Brain microvascular endothelial cell (primary cell): ENCODE data around the gene PRKG1.

Experiments used
- DNase-seq: peaks from one replicate; pipeline ENCODE4 v3.0.0-alpha.2; 2020
- H3K27ac ChIP-seq: fragments of 250-450 bp; sonication (Bioruptor Pico); 2 replicates; pipeline ENCODE4 v1.5.1; 2020; ENCODE audit warnings: mild to moderate bottlenecking, moderate library complexity
- H3K27me3 ChIP-seq: fragments of 250-450 bp; sonication (Bioruptor Pico); replicated peaks from 2 replicates; pipeline ENCODE4 v1.5.1; 2020; ENCODE audit warnings: mild to moderate bottlenecking
- H3K36me3 ChIP-seq: fragments of 250-450 bp; sonication (Bioruptor Pico); replicated peaks from 2 replicates; pipeline ENCODE4 v1.5.1; 2020; ENCODE audit warnings: mild to moderate bottlenecking
- H3K4me3 ChIP-seq: 2 replicates; pipeline ENCODE4 v1.5.1; 2011; ENCODE audit warnings: low read depth, mild to moderate bottlenecking, control low read depth, low read length, moderate library complexity
- in situ Hi-C: cut with HindIII; loops from 2 replicates; pipeline ENCODE4 v1.10.0; 2017; ENCODE audit warnings: low sequenced_read_pairs, low pct_ligation_motif_present
- TF ChIP-seq, protein P1 (sequence below): IDR thresholded peaks from 2 replicates; pipeline ENCODE4 v1.5.1; 2011; ENCODE audit warnings: low read depth, mild to moderate bottlenecking, moderate library complexity, low read length, control low read depth, inconsistent platforms; ENCODE audit errors: missing control alignments

The PRKG1 gene

DNA sequence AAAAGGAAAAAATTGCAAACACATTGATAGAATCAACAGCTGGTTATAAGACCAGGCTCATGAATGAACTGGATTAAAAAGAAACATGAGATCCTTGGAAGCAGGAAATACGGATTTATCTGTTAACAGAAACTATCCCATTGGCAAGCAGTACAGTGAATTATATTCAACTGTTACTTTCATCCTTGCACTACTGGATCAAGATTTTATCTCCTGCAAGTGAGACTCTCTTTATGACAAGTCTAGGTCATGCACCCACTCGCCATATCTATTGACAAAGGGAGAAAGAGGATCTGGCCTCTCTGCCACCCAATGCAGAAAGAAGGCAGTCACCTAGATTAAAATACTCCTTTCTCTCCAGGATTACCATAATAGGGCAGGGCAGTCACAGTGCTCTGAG, 583.7 kb downstream of the PRKG1 start:
- TF ChIP-seq, protein P1, sequence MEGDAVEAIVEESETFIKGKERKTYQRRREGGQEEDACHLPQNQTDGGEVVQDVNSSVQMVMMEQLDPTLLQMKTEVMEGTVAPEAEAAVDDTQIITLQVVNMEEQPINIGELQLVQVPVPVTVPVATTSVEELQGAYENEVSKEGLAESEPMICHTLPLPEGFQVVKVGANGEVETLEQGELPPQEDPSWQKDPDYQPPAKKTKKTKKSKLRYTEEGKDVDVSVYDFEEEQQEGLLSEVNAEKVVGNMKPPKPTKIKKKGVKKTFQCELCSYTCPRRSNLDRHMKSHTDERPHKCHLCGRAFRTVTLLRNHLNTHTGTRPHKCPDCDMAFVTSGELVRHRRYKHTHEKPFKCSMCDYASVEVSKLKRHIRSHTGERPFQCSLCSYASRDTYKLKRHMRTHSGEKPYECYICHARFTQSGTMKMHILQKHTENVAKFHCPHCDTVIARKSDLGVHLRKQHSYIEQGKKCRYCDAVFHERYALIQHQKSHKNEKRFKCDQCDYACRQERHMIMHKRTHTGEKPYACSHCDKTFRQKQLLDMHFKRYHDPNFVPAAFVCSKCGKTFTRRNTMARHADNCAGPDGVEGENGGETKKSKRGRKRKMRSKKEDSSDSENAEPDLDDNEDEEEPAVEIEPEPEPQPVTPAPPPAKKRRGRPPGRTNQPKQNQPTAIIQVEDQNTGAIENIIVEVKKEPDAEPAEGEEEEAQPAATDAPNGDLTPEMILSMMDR: no peak

DNA sequence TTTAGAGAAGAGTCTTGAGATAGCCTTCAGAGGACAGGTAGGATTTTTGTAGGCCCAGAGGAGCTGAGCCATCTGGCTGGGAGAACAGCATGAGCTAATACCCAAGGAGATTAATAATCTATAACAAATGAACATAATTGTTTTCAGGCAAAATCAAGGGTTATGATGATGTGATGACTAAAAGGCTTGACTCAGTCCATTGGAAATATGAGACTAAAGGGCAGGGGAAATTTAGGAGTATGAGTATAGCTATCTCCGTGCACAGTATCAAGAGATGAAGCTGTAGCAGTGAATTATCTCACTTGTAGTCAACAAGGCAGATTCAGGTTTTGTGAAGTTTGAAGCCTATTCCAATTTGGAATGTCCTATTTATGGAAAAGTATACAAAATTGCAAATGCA, 585.1 kb downstream of the PRKG1 start:
- no peaks in the 10 kb centered on the region for H3K36me3 ChIP-seq
- H3K27me3 ChIP-seq: no peaks in the 10 kb centered on the region
- TF ChIP-seq, protein P1: no peak
- no peak overlapping the region for H3K27ac ChIP-seq
- in situ Hi-C loops: no loop called here
- H3K4me3 ChIP-seq: no peak overlapping the region
- no peak for DNase-seq

More for the DNA sequence above, 583.7 kb downstream of the PRKG1 start:
- H3K27ac ChIP-seq: no peak overlapping the region
- no peaks in the 10 kb centered on the region for H3K36me3 ChIP-seq
- no peak for DNase-seq
- H3K27me3 ChIP-seq: no peaks in the 10 kb centered on the region
- H3K4me3 ChIP-seq: no peak overlapping the region
- in situ Hi-C loops: no loop called here

DNA sequence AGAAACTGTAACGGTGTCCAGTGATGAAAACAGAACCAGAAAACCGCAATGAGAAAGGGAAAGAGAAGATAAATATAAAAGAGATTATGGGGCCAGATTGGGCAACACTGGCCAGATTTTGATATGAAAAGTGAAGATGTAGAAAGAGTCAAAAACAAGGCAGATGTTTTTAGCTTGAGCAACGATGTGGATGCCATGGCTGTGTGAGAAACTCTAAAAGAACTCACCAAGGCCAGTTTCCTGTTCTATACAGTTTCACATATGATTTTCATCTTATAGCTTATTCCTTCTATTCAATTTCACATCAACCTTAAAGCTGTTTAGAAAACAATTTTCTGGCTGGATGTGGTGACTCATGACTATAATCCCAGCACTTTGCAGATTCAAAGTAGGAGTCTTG, 588.8 kb downstream of the PRKG1 start:
- Histone ChIP-seq H3K36me3 (no peaks in the 10 kb centered on the region), H3K27me3 (no peaks in the 10 kb centered on the region), H3K27ac (no peak overlapping the region), H3K4me3 (no peak overlapping the region)
- DNase-seq: no peak
- in situ Hi-C loops: no loop called here
- TF ChIP-seq, protein P1: no peak

DNA sequence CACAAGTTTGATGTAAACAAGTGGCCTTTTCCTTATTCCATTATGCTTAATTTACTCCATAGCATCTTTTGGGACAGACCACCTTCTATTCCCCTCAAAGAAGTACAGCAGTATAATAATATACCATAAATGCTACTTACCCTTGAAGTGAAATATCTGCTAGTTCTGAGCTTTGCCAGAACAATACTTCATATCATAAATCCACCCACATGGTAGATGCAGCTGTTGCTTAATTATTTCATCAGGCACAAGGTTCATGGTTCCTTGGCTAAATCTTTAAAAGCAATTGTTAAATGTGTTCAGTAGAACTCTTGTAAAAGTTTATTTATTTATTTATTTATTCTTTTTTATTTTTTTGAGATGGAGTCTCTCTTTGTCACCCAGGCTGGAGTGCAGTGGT, 592.2 kb downstream of the PRKG1 start:
- no peak overlapping the region for H3K4me3 ChIP-seq
- H3K27ac ChIP-seq: no peak overlapping the region
- H3K36me3 ChIP-seq: no peaks in the 10 kb centered on the region
- DNase-seq: no peak
- TF ChIP-seq, protein P1: no peak
- in situ Hi-C loops: no loop called here
- no peaks in the 10 kb centered on the region for H3K27me3 ChIP-seq

DNA sequence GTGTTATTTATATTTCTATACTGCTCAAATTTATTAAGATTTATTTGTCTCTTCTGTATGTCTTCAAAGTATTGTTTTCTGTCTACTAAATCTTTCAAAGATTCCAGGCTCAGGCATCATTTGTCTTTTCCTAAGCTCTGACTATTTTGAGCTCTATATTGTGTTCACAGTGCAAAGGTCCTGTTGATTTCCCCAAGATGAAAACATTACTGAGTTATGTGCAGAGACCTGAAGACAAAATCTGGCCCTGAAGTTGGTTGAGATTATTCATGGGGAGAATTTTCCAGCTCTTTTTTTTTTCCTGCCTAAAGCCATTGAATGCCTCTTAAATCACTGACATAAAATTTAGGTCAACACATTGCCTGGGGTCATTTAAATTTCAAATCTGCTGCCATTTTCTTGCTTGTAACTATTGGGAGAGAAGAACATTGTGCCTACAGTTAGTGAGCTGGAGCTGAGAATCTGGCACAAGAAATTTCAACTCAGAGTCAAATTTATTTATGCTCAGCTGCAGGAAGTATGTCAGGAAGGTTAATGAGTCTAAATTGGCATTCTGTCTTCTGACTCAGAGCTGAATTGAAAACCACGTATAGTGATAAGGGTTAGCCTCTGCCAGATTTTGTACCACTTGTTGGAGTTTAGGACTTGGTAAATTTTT, 593.5 kb downstream of the PRKG1 start:
- H3K27ac ChIP-seq: no peak overlapping the region
- TF ChIP-seq, protein P1: no peak
- no peak for DNase-seq
- in situ Hi-C loops: no loop called here
- no peak overlapping the region for H3K4me3 ChIP-seq
- H3K36me3 ChIP-seq: no peaks in the 10 kb centered on the region
- no peaks in the 10 kb centered on the region for H3K27me3 ChIP-seq

DNA sequence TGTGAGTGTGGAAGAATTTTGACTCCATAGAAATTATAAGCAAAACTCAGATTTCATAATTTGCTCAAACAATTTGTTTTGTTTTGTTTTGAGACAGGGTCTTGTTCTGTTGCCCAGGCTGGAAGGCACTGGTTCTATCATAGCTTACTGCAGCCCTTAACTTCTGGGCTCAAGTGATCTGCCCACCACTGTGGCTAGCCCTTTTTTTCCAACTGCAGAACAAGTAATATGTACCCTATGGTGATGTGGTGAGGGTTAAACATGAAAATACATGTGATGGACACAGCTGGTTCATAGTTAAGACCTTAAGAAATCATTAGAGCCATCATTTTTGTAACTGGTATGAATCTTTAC, 594.0 kb downstream of the PRKG1 start:
- no peak overlapping the region for H3K27ac ChIP-seq

More for the DNA sequence above, 594.0 kb downstream of the PRKG1 start:
- in situ Hi-C loops: no loop called here
- H3K4me3 ChIP-seq: no peak overlapping the region
- H3K36me3 ChIP-seq: no peaks in the 10 kb centered on the region
- TF ChIP-seq, protein P1: no peak
- DNase-seq: no peak
- no peaks in the 10 kb centered on the region for H3K27me3 ChIP-seq
